Measurements from ENCODE around the gene JAM2.

Gene JAM2

GRCh38 chr21:25640943-25641292 lies 1.9 kb downstream of the JAM2 start:
- TF ChIP-seq NFIC (IDR thresholded peaks at IDR 0.05) (no peak), EP300 (IDR thresholded peaks at IDR 0.05; ENCODE audit: borderline replicate concordance) (no peak), MAX (IDR thresholded peaks at IDR 0.05) (no peak), FOXM1 (IDR thresholded peaks at IDR 0.05; ENCODE audit: borderline replicate concordance, low read depth) (no peak), YY1 (IDR thresholded peaks at IDR 0.05; ENCODE audit: low read depth) (no peak), TCF12 (IDR thresholded peaks at IDR 0.05; ENCODE audit: low read depth) (no peak), USF1 (IDR thresholded peaks at IDR 0.05) (no peak), CREB1 (IDR thresholded peaks at IDR 0.05; ENCODE audit: low read depth) (no peak)

GRCh38 chr21:25643486-25643885 lies 4.4 kb downstream of the JAM2 start:
- TF ChIP-seq FOXM1 (IDR thresholded peaks at IDR 0.05; ENCODE audit: borderline replicate concordance, low read depth) = no peak
- TF ChIP-seq NFIC (IDR thresholded peaks at IDR 0.05) = no peak
- no peak for TF ChIP-seq CREB1 (IDR thresholded peaks at IDR 0.05; ENCODE audit: low read depth)
- TF ChIP-seq ZBTB7A (IDR thresholded peaks at IDR 0.05; ENCODE audit: low read depth) = no peak
- no peak for TF ChIP-seq USF1 (IDR thresholded peaks at IDR 0.05)
- no peak for TF ChIP-seq CEBPB (IDR thresholded peaks at IDR 0.05)
- TF ChIP-seq TCF12 (IDR thresholded peaks at IDR 0.05; ENCODE audit: low read depth) = no peak
- TF ChIP-seq TAF1 (IDR thresholded peaks at IDR 0.05; ENCODE audit: low read depth) = no peak
- TF ChIP-seq MAX (IDR thresholded peaks at IDR 0.05) = no peak
- no peak for TF ChIP-seq TEAD4 (IDR thresholded peaks at IDR 0.05)
- TF ChIP-seq REST (IDR thresholded peaks at IDR 0.05; ENCODE audit: low read depth) = no peak
- no peak for TF ChIP-seq EGR1 (IDR thresholded peaks at IDR 0.05)
- TF ChIP-seq RAD21 (IDR thresholded peaks at IDR 0.05; ENCODE audit: low read depth) = no peak
- TF ChIP-seq YY1 (IDR thresholded peaks at IDR 0.05; ENCODE audit: low read depth) = no peak
- no peak for TF ChIP-seq EP300 (IDR thresholded peaks at IDR 0.05; ENCODE audit: borderline replicate concordance)

GRCh38 chr21:25646474-25646873 lies 7.4 kb downstream of the JAM2 start:
- no peak for TF ChIP-seq RAD21 (IDR thresholded peaks at IDR 0.05; ENCODE audit: low read depth)
- no peak for TF ChIP-seq TAF1 (IDR thresholded peaks at IDR 0.05; ENCODE audit: low read depth)
- TF ChIP-seq REST (IDR thresholded peaks at IDR 0.05; ENCODE audit: low read depth) = no peak
- TF ChIP-seq ZBTB7A (IDR thresholded peaks at IDR 0.05; ENCODE audit: low read depth) = no peak
- no peak for TF ChIP-seq CEBPB (IDR thresholded peaks at IDR 0.05)
- TF ChIP-seq TCF12 (IDR thresholded peaks at IDR 0.05; ENCODE audit: low read depth) = no peak
- no peak for TF ChIP-seq CREB1 (IDR thresholded peaks at IDR 0.05; ENCODE audit: low read depth)
- TF ChIP-seq MAX (IDR thresholded peaks at IDR 0.05) = no peak
- no peak for TF ChIP-seq USF1 (IDR thresholded peaks at IDR 0.05)
- no peak for TF ChIP-seq EP300 (IDR thresholded peaks at IDR 0.05; ENCODE audit: borderline replicate concordance)
- no peak for TF ChIP-seq TEAD4 (IDR thresholded peaks at IDR 0.05)
- no peak for TF ChIP-seq FOXM1 (IDR thresholded peaks at IDR 0.05; ENCODE audit: borderline replicate concordance, low read depth)
- TF ChIP-seq NFIC (IDR thresholded peaks at IDR 0.05) = no peak
- no peak for TF ChIP-seq YY1 (IDR thresholded peaks at IDR 0.05; ENCODE audit: low read depth)
- no peak for TF ChIP-seq EGR1 (IDR thresholded peaks at IDR 0.05)

GRCh38 chr21:25647647-25648046 lies 8.6 kb downstream of the JAM2 start:
- TF ChIP-seq REST (IDR thresholded peaks at IDR 0.05; ENCODE audit: low read depth) (no peak), CEBPB (IDR thresholded peaks at IDR 0.05) (no peak), FOXM1 (IDR thresholded peaks at IDR 0.05; ENCODE audit: borderline replicate concordance, low read depth) (no peak), USF1 (IDR thresholded peaks at IDR 0.05) (no peak), EP300 (IDR thresholded peaks at IDR 0.05; ENCODE audit: borderline replicate concordance) (no peak), ZBTB7A (IDR thresholded peaks at IDR 0.05; ENCODE audit: low read depth) (no peak)

All from Ishikawa (cell line).